ENCODE data around the gene LRRC4C. TPM values are rescaled to one million over a fixed set of nuclear protein-coding genes. Genes with fewer than 3 reads are reported as not detected.

The LRRC4C gene
- polyA plus RNA-seq, 1 of the 3 experiments (the other 2 are of a cell fraction): 0.16 TPM

DNA sequence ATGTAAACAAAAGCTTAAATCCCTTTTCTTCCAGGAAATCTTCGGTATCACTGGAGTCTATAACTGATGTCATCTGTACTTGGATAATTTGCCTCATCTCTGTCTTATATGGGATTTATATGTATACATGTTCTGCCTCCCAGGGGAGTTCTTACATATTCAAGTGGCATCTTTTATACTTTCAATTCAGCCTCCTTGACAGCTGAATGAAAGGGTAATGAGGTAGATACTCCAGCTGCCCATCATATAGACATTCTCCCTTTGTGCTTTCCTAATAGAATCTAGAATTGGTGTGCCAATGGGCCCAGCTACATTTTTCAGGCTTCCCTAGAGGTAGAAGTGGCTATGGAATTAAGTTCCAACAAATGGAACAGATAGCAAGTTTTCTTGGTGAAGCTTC, 223.8 kb downstream of the LRRC4C start:
- Histone ChIP-seq H3K79me2 (ENCODE audit: insufficient read depth) (no peaks in the 10 kb centered on the region), H3K4me3 (ENCODE audit: low read depth in 2 of 2, low read length in 1 of 2) (no peak overlapping the region), H3K4me2 (no peak overlapping the region), H3K4me1 (ENCODE audit: control insufficient read depth in 1 of 2, insufficient read depth in 2 of 2, low read depth in 1 of 2, low read length in 1 of 2) (no peaks in the 10 kb centered on the region), H3K9ac (no peak overlapping the region), H3K9me2 (no peaks in the 10 kb centered on the region), H3K27ac (ENCODE audit: low read depth in 2 of 2, low read length in 1 of 2) (no peak overlapping the region), H3K9me3 (no peaks in the 10 kb centered on the region), H3K27me3 (ENCODE audit: insufficient read depth) (no peaks in the 10 kb centered on the region), H2AFZ (ENCODE audit: low read depth) (no peak overlapping the region), H4K20me1 (ENCODE audit: insufficient read depth) (no peaks in the 10 kb centered on the region), H3F3A (replicated peaks; ENCODE audit: insufficient read depth) (no peaks in the 10 kb centered on the region), H3K36me3 (replicated peaks in 1 of 2; ENCODE audit: control insufficient read depth in 1 of 2, insufficient read depth in 2 of 2, low read length in 1 of 2) (no peaks in the 10 kb centered on the region)
- no peak for TF ChIP-seq MXI1 (IDR thresholded peaks at IDR 0.05; ENCODE audit: low read depth, low read length)
- TF ChIP-seq ELF1 (IDR thresholded peaks at IDR 0.05): no peak
- TF ChIP-seq RFX5 (IDR thresholded peaks at IDR 0.05; ENCODE audit: low read length): no peak
- TF ChIP-seq, protein P1, sequence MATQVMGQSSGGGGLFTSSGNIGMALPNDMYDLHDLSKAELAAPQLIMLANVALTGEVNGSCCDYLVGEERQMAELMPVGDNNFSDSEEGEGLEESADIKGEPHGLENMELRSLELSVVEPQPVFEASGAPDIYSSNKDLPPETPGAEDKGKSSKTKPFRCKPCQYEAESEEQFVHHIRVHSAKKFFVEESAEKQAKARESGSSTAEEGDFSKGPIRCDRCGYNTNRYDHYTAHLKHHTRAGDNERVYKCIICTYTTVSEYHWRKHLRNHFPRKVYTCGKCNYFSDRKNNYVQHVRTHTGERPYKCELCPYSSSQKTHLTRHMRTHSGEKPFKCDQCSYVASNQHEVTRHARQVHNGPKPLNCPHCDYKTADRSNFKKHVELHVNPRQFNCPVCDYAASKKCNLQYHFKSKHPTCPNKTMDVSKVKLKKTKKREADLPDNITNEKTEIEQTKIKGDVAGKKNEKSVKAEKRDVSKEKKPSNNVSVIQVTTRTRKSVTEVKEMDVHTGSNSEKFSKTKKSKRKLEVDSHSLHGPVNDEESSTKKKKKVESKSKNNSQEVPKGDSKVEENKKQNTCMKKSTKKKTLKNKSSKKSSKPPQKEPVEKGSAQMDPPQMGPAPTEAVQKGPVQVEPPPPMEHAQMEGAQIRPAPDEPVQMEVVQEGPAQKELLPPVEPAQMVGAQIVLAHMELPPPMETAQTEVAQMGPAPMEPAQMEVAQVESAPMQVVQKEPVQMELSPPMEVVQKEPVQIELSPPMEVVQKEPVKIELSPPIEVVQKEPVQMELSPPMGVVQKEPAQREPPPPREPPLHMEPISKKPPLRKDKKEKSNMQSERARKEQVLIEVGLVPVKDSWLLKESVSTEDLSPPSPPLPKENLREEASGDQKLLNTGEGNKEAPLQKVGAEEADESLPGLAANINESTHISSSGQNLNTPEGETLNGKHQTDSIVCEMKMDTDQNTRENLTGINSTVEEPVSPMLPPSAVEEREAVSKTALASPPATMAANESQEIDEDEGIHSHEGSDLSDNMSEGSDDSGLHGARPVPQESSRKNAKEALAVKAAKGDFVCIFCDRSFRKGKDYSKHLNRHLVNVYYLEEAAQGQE (IDR thresholded peaks at IDR 0.05; ENCODE audit: low read depth, low read length): no peak
- TF ChIP-seq FOSL2 (IDR thresholded peaks at IDR 0.05; ENCODE audit: borderline replicate concordance, low read depth): no peak
- TF ChIP-seq POLR2AphosphoS5 (IDR thresholded peaks at IDR 0.05; ENCODE audit: low read depth, low read length): no peak
- TF ChIP-seq, protein P2, sequence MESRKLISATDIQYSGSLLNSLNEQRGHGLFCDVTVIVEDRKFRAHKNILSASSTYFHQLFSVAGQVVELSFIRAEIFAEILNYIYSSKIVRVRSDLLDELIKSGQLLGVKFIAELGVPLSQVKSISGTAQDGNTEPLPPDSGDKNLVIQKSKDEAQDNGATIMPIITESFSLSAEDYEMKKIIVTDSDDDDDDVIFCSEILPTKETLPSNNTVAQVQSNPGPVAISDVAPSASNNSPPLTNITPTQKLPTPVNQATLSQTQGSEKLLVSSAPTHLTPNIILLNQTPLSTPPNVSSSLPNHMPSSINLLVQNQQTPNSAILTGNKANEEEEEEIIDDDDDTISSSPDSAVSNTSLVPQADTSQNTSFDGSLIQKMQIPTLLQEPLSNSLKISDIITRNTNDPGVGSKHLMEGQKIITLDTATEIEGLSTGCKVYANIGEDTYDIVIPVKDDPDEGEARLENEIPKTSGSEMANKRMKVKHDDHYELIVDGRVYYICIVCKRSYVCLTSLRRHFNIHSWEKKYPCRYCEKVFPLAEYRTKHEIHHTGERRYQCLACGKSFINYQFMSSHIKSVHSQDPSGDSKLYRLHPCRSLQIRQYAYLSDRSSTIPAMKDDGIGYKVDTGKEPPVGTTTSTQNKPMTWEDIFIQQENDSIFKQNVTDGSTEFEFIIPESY (IDR thresholded peaks at IDR 0.05; ENCODE audit: borderline replicate concordance, low read depth): no peak
- no peak for TF ChIP-seq EP300 (IDR thresholded peaks at IDR 0.05; ENCODE audit: borderline replicate concordance in 1 of 2, low read depth in 1 of 2, low read length in 1 of 2)
- no peak for TF ChIP-seq JUND (IDR thresholded peaks at IDR 0.05)
- TF ChIP-seq NFIC (IDR thresholded peaks at IDR 0.05; ENCODE audit: borderline replicate concordance): no peak
- TF ChIP-seq SMC3 (IDR thresholded peaks at IDR 0.05; ENCODE audit: low read depth, low read length): no peak
- no peak for TF ChIP-seq TAF1 (IDR thresholded peaks at IDR 0.05; ENCODE audit: borderline replicate concordance, low read depth, low read length)
- TF ChIP-seq GATA2 (CRISPR knock-in tag; IDR thresholded peaks at IDR 0.05): no peak
- no peak for TF ChIP-seq NRF1 (IDR thresholded peaks at IDR 0.05; ENCODE audit: low read depth, low read length)
- no peak for TF ChIP-seq FOXJ3 (CRISPR knock-in tag; IDR thresholded peaks at IDR 0.05)
- TF ChIP-seq, protein P3, sequence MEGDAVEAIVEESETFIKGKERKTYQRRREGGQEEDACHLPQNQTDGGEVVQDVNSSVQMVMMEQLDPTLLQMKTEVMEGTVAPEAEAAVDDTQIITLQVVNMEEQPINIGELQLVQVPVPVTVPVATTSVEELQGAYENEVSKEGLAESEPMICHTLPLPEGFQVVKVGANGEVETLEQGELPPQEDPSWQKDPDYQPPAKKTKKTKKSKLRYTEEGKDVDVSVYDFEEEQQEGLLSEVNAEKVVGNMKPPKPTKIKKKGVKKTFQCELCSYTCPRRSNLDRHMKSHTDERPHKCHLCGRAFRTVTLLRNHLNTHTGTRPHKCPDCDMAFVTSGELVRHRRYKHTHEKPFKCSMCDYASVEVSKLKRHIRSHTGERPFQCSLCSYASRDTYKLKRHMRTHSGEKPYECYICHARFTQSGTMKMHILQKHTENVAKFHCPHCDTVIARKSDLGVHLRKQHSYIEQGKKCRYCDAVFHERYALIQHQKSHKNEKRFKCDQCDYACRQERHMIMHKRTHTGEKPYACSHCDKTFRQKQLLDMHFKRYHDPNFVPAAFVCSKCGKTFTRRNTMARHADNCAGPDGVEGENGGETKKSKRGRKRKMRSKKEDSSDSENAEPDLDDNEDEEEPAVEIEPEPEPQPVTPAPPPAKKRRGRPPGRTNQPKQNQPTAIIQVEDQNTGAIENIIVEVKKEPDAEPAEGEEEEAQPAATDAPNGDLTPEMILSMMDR (IDR thresholded peaks at IDR 0.05): no peak
- TF ChIP-seq, protein P4, sequence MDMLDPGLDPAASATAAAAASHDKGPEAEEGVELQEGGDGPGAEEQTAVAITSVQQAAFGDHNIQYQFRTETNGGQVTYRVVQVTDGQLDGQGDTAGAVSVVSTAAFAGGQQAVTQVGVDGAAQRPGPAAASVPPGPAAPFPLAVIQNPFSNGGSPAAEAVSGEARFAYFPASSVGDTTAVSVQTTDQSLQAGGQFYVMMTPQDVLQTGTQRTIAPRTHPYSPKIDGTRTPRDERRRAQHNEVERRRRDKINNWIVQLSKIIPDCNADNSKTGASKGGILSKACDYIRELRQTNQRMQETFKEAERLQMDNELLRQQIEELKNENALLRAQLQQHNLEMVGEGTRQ (IDR thresholded peaks at IDR 0.05; ENCODE audit: borderline replicate concordance, low read depth, low read length): no peak
- POLR2A ChIA-PET: no interaction called here
- CTCF ChIA-PET: no interaction called here
- no peak for DNase-seq
- WGBS (ENCODE audit: low lambda C conversion rate): 26% methylated on average over 1 of the region's 1 CpG

Data from SK-N-SH (cell line).